ENCODE data around the gene TIMP2. TPM values are rescaled to one million over a fixed set of nuclear protein-coding genes. Genes with fewer than 3 reads are reported as not detected.

Gene TIMP2
- total and polyA plus RNA-seq, 2 of the 13 experiments (the other 11 are each of a cell fraction or from before 2014, with no cell fraction given), result 3.8 to 8.5 TPM

DNA sequence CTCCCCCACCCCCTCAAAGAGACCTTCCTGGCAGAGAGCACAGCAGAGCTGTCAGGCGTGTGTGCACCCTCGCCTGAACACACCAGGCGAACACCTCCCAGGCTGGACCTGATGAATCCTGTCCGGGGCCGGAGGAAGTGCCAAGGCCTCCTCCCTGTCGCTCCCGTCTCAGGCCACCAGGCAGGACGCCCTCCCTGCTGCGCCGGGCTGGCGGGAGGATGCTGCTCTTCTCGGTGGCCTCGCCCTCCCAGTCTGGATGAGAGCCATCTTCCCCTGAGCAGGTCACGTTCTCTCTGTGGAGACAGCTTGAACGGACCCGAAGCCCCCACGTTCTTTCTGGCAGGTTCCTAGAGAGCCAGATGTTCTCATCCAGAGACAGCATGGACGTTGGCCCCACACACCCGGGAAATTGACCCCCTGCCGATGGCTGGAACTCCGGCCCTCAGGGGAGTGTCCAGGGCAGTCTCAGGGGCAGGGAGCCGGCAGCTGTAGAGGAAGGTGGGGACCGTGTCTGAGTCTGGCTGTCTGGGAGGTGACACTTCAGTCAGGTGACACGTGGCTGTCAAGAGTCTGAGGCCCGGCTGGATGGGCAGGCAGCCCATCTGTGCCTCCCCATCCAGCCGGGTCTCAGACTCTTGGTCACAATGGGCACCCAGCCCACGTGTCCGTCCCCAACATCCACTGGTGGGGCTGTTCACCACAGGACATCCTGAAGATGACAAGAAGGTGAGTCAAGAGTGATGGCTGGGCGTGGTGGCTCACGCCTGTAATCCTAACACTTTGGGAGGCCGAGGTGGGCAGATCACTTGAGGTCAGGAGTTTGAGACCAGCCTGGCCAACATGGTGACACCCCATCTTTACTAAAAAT lies 5.0 kb upstream of the TIMP2 start (continued):
- TF ChIP-seq, protein P1, sequence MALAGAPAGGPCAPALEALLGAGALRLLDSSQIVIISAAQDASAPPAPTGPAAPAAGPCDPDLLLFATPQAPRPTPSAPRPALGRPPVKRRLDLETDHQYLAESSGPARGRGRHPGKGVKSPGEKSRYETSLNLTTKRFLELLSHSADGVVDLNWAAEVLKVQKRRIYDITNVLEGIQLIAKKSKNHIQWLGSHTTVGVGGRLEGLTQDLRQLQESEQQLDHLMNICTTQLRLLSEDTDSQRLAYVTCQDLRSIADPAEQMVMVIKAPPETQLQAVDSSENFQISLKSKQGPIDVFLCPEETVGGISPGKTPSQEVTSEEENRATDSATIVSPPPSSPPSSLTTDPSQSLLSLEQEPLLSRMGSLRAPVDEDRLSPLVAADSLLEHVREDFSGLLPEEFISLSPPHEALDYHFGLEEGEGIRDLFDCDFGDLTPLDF (CRISPR knock-in tag; IDR thresholded peaks at IDR 0.05), result no peak
- TF ChIP-seq SAP130 (CRISPR knock-in tag; IDR thresholded peaks at IDR 0.05; ENCODE audit: low read depth) (peak; percentile 21; the same call in 1 of the 2 replicates), MEIS1 (CRISPR knock-in tag; IDR thresholded peaks at IDR 0.05; ENCODE audit: borderline replicate concordance) (no peak), ZNF724P (CRISPR knock-in tag; IDR thresholded peaks at IDR 0.05; ENCODE audit: borderline replicate concordance) (no peak), ZNF720 (CRISPR knock-in tag; IDR thresholded peaks at IDR 0.05) (no peak), MTA3 (CRISPR knock-in tag; IDR thresholded peaks at IDR 0.05) (no peak), ELF4 (CRISPR knock-in tag; IDR thresholded peaks at IDR 0.05; ENCODE audit: borderline replicate concordance) (no peak), ZNF550 (CRISPR knock-in tag; IDR thresholded peaks at IDR 0.05; ENCODE audit: borderline replicate concordance) (no peak)
- TF ChIP-seq, protein P2, sequence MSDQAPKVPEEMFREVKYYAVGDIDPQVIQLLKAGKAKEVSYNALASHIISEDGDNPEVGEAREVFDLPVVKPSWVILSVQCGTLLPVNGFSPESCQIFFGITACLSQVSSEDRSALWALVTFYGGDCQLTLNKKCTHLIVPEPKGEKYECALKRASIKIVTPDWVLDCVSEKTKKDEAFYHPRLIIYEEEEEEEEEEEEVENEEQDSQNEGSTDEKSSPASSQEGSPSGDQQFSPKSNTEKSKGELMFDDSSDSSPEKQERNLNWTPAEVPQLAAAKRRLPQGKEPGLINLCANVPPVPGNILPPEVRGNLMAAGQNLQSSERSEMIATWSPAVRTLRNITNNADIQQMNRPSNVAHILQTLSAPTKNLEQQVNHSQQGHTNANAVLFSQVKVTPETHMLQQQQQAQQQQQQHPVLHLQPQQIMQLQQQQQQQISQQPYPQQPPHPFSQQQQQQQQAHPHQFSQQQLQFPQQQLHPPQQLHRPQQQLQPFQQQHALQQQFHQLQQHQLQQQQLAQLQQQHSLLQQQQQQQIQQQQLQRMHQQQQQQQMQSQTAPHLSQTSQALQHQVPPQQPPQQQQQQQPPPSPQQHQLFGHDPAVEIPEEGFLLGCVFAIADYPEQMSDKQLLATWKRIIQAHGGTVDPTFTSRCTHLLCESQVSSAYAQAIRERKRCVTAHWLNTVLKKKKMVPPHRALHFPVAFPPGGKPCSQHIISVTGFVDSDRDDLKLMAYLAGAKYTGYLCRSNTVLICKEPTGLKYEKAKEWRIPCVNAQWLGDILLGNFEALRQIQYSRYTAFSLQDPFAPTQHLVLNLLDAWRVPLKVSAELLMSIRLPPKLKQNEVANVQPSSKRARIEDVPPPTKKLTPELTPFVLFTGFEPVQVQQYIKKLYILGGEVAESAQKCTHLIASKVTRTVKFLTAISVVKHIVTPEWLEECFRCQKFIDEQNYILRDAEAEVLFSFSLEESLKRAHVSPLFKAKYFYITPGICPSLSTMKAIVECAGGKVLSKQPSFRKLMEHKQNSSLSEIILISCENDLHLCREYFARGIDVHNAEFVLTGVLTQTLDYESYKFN (CRISPR knock-in tag; conservative IDR thresholded peaks at IDR 0.05), result no peak
- TF ChIP-seq, protein P3, sequence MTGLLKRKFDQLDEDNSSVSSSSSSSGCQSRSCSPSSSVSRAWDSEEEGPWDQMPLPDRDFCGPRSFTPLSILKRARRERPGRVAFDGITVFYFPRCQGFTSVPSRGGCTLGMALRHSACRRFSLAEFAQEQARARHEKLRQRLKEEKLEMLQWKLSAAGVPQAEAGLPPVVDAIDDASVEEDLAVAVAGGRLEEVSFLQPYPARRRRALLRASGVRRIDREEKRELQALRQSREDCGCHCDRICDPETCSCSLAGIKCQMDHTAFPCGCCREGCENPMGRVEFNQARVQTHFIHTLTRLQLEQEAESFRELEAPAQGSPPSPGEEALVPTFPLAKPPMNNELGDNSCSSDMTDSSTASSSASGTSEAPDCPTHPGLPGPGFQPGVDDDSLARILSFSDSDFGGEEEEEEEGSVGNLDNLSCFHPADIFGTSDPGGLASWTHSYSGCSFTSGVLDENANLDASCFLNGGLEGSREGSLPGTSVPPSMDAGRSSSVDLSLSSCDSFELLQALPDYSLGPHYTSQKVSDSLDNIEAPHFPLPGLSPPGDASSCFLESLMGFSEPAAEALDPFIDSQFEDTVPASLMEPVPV (CRISPR knock-in tag; IDR thresholded peaks at IDR 0.05), result no peak
- TF ChIP-seq, protein P4, sequence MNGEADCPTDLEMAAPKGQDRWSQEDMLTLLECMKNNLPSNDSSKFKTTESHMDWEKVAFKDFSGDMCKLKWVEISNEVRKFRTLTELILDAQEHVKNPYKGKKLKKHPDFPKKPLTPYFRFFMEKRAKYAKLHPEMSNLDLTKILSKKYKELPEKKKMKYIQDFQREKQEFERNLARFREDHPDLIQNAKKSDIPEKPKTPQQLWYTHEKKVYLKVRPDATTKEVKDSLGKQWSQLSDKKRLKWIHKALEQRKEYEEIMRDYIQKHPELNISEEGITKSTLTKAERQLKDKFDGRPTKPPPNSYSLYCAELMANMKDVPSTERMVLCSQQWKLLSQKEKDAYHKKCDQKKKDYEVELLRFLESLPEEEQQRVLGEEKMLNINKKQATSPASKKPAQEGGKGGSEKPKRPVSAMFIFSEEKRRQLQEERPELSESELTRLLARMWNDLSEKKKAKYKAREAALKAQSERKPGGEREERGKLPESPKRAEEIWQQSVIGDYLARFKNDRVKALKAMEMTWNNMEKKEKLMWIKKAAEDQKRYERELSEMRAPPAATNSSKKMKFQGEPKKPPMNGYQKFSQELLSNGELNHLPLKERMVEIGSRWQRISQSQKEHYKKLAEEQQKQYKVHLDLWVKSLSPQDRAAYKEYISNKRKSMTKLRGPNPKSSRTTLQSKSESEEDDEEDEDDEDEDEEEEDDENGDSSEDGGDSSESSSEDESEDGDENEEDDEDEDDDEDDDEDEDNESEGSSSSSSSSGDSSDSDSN (CRISPR knock-in tag; IDR thresholded peaks at IDR 0.05), result peak; percentile 23; the same call in 1 of the 2 replicates
- TF ChIP-seq, protein P5, sequence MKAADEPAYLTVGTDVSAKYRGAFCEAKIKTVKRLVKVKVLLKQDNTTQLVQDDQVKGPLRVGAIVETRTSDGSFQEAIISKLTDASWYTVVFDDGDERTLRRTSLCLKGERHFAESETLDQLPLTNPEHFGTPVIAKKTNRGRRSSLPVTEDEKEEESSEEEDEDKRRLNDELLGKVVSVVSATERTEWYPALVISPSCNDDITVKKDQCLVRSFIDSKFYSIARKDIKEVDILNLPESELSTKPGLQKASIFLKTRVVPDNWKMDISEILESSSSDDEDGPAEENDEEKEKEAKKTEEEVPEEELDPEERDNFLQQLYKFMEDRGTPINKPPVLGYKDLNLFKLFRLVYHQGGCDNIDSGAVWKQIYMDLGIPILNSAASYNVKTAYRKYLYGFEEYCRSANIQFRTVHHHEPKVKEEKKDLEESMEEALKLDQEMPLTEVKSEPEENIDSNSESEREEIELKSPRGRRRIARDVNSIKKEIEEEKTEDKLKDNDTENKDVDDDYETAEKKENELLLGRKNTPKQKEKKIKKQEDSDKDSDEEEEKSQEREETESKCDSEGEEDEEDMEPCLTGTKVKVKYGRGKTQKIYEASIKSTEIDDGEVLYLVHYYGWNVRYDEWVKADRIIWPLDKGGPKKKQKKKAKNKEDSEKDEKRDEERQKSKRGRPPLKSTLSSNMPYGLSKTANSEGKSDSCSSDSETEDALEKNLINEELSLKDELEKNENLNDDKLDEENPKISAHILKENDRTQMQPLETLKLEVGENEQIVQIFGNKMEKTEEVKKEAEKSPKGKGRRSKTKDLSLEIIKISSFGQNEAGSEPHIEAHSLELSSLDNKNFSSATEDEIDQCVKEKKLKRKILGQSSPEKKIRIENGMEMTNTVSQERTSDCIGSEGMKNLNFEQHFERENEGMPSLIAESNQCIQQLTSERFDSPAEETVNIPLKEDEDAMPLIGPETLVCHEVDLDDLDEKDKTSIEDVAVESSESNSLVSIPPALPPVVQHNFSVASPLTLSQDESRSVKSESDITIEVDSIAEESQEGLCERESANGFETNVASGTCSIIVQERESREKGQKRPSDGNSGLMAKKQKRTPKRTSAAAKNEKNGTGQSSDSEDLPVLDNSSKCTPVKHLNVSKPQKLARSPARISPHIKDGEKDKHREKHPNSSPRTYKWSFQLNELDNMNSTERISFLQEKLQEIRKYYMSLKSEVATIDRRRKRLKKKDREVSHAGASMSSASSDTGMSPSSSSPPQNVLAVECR (CRISPR knock-in tag; IDR thresholded peaks at IDR 0.05; ENCODE audit: borderline replicate concordance), result no peak
